ENCODE measurements around the gene CCDC3.

The CCDC3 gene

DNA sequence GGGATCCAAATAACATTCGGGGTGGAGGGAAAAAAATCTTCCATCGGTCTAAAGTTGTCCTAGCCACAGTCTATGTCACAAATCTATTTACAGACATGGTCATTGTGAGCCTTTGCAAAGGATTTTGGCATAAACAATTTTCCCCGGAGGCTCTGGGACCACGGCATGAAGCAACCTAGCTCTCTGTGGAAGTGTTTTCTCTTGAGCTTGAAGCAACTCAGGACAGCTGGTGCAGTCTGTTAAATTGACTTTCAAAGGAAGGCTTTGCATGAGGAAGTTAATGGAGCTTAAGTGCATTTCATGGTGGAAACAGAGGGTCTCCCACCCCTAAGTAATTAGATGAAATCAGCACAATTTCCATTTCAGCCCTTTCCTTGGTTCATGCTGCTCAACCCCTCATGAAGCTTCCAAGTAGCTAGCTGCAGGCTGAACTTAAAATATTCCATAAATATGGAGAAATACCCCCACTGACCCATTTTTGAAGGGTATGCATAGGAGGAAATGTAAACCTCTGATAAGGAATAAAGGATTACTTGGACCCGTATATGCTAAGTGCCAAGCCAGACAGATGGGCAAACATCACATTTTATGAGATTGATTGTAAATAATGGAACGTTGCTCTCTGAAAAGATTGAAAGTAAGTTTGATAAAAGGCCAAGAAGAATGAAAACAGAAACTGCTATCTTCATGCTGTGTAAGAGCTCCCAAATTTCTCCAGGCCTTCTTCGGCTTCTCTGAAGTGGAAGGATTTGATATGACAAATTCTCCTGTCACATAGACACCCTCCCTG, 39.9 kb downstream of the CCDC3 start:
- DNase-seq (ENCODE audit: low read depth, low spot score) = no peak

GRCh38 chr10:12960941-12961340, 40.6 kb downstream of the CCDC3 start:
- DNase-seq (ENCODE audit: low read depth, low spot score) = no peak

DNA sequence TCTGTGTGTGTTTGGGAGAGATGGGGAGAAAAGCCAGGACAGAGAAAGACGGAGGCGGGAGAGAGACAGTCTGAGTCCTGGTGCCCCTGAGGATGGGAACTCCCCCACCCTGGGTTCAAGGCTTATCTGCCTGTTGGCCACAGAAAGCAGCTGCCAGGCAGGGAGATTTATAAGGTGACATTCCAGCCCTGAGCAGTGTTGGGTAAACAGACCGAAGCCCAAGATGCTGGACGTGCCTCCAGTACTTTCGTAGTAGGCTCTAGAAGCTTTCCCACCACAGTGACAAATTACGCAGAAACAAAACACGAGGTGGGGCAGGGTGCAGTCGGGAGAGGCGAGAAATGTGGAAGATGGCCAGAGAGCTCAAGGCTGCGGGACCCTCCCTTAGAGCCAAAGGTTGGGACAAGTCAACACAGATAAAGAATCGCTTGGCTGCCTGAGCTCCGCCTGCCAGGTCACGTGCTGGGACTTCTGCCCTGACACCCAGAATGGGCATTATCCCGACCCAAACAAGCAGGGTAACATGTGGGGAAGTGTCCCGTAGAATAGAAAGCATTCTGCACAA, 41.1 kb downstream of the CCDC3 start:
- no peak for DNase-seq (ENCODE audit: low read depth, low spot score)

DNA sequence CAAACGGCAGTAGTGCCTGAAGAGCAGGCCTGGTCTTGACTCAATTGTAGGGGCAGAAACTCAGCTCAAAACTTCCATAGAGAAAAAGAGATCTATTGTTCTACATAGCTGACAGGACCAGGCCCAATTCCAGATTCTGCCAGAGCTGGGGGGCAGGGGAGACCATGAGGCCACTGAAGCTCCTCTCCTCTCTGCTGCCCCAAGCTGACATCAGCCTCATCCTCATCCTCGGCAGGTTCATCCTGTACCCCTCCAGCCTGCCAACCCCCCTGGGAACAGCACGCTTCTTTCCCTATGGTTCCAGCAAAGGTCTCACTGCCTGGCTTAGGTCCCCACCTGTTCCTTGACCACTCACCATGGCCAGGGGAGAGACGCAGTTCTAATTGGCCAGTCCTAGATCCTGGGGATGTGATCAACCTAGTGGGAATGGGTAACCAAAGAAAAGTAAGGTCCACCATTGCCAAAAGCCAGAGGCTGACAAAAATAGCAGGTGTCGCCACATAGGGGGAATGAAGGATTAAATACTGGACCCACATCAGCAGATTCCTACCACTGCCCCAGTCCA, 42.9 kb downstream of the CCDC3 start:
- no peak for DNase-seq (ENCODE audit: low read depth, low spot score)

DNA sequence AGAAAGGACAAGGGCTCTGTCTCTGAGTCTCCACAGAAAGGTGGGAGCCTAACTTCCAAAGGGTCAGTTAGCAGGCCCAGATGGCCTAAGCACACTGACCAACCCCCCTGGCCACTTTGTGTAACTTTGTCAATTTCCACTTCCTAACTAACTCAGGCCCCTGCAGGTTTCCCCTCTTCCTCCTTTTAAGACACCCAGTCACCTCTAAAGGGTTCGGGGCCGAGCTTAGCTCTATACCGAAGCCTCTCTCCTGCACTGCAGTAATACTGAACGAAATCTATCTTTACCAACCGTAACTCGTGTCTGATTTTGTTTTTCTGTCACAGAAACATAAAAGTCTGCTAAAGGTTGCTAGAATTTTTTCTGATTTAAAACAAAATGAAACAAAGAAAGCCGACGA, 44.4 kb downstream of the CCDC3 start:
- no peak for DNase-seq (ENCODE audit: low read depth, low spot score)

- DNase-seq (ENCODE audit: low read depth, low spot score) = no peak
Measured at GRCh38 chr10:12954866-12955265, 46.6 kb downstream of the CCDC3 start.

- no peak for DNase-seq (ENCODE audit: low read depth, low spot score)
Measured at GRCh38 chr10:12950583-12951128, 50.9 kb downstream of the CCDC3 start.

DNA sequence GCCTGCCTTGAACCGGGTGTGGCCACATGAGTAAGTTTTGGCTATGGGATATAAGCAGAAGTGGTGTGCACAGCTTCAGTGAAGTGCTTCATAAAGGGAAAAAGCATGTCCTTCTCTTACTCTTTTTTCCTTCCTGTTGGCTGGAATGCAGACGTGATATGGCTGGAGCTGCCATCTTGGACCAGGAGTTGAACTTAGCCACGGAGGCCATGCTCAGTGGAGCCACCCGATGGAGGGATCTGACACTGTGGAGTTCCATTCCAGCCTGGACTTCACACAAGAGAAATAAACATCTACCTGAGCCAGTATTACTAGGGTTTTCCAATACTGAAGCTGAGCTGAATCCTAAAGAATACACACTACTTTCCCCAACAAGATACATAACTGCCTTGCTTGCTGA, 52.3 kb downstream of the CCDC3 start:
- no peak for DNase-seq (ENCODE audit: low read depth, low spot score)

DNA sequence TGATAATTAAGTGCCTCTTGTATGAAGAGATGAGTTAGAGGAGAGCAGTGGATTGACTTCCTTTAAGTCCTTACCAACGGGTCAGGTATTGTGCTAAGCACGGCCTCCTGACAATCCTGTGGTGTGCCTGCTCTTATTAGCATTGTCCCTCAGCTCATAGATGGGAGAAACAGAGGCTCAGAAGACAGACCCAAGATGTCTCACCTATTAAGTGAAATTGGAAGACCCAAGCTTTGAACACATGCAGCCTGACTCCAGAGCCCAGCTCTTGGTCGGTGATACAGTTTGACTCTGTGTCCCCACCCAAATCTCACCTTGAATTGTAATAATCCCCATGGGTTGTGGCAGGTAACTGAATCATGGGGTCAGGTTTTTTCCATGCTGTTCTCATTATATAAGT, 53.8 kb downstream of the CCDC3 start:
- no peak for DNase-seq (ENCODE audit: low read depth, low spot score)

- DNase-seq (ENCODE audit: low read depth, low spot score) = no peak
Measured at GRCh38 chr10:12946372-12946771, 55.1 kb downstream of the CCDC3 start.

DNA sequence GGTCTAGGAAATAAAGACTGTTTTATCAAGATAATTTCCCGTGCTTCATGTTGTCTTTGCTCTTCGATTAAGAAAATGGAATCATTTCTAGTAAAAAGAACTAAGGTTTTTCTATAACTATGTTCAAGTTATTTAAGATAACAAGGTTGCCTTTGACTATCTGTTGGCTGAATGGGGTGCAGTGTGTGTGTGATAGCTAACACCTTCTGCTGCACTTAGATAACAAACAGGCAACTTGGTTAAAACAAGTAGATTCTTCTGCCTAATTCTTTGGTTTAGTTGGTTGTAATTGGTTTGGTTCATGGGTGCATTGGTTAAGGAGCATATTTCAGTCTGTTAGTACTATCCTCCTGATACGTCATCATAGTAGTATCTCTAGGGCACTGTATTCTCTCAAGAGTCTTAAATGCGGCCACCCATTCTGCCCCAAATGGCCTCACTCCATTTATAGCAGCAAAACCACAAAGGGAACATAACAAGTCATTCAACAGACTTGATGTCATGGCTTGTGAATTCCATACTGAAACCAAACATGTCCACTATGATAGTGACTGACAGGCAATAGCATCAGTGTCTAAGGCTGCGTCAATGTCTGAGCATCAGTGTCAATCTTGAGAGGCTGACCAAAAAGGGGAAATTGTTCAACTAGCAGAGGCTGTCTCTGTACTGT, 55.7 kb downstream of the CCDC3 start:
- DNase-seq (ENCODE audit: low read depth, low spot score) = no peak

DNA sequence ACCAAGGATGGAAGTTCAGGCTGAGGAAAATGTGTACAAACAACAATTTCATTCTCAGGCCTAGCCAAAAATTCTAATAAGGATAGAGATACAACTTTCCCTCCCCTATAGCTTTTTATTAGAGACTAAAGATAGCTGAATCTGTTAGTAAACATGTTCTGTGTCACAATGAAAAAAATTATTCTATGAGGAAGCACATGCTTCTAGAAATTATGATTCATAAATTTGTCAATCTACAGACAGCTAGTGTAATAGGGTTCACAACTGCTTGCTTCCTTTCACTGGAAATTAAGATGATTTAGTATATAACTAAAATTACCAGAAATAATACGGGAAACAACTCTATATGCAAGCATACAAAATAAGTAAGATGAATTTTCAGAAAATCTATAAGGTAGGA, 56.6 kb downstream of the CCDC3 start:
- no peak for DNase-seq (ENCODE audit: low read depth, low spot score)

GRCh38 chr10:12943425-12943824, 58.1 kb downstream of the CCDC3 start:
- no peak for DNase-seq (ENCODE audit: low read depth, low spot score)

DNA sequence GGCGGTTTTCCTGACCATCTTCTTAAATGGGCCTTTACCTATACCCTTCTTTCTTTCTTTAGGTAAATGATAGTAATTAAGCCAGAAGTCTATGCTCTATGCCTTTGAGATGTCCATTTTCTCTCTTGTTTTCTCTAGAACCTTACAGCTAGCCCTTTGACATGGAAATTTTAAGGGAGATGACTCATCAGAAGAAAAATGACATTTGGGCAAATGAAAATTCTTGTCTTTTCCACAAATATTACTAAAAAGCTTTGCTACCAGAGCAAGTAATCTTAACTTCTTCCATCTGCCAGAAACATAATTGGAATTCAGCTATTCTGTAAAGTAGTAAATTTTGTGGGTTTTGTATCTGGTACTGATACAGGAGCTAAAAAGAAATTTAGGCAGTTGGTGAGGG, 59.5 kb downstream of the CCDC3 start:
- no peak for DNase-seq (ENCODE audit: low read depth, low spot score)

GRCh38 chr10:12940791-12941190, 60.7 kb downstream of the CCDC3 start:
- DNase-seq (ENCODE audit: low read depth, low spot score) = no peak

- no peak for DNase-seq (ENCODE audit: low read depth, low spot score)
Measured at GRCh38 chr10:12938271-12938670, 63.2 kb downstream of the CCDC3 start.

- no peak for DNase-seq (ENCODE audit: low read depth, low spot score)
Measured at GRCh38 chr10:12937527-12937926, 64.0 kb downstream of the CCDC3 start.

- no peak for DNase-seq (ENCODE audit: low read depth, low spot score)
Measured at GRCh38 chr10:12934777-12935176, 66.7 kb downstream of the CCDC3 start.

DNA sequence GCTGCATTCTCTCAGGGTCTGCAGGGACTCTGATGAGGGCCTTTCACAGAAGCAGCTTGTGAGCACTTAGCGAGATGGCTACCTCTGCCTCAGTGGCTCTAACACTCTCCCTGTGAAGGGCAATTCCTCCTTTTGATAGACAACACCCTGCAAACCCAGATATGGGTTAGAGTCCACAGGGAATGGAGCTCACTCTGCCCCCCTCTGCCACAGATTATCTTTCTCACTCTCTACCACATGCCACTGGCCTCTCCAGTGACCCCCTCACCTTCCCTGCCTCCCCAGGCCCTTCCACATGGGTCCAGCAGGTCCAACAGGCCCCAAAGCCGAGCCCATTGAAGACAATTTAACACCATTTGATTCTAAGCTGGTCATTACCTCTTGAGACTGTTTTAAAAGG, 72.1 kb downstream of the CCDC3 start:
- no peak for DNase-seq (ENCODE audit: low read depth, low spot score)

DNA sequence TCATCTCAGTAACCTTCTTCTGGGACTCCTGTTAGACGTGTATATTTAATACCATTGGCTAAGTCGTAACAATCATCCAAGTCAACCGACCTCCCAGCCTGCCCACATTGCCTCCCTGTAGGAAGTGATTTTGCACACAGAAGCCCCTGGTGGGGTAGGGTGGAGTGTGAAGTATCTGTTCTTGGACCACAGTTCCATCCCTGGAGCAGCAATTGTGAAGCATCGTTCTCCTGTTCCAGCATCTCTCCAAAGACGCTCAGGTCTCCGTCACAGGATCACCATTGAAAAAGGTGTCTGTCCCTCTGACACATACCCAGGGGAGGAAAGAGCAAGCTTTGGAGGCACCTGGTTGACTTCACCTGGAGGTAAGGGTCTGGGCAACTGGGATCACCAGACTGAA, 72.9 kb downstream of the CCDC3 start:
- no peak for DNase-seq (ENCODE audit: low read depth, low spot score)

DNA sequence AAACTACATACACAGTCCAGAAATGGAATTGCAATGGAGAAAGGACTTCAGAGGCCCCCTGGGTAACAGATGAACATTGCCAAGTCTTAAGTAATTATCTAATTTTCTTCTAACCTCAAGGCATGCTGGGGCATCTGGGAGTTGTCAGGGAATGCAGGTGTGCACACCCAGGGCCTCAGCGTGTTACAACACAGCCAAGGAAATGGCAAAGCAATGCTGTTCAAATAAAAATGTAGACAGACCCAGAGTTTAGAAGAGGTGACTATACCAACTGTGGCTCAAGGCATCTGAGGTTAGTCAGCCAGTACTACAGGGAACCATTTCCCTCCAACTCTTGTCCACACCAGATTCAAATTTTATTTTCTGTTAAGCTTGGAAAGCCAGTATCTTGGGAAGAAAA, 73.6 kb downstream of the CCDC3 start:
- DNase-seq (ENCODE audit: low read depth, low spot score) = no peak

DNA sequence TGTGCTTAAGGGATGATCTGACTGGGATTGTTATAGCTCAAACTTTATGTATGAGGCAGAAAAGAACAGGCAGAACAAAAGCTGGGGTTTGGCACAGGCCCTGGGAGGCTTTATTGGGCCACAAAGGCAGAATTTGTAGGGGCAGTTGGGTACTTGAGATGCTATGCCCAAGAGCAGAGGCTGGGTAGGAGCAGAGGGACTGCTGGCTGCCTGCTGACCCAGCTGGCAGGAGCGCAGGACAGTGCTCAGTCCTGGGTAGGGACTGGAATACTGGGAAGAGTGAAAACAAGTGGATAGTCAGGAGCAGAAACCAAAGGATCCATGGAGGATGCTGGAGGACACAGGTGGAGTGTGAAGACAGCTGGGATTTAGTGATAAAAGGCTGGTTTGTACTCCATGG, 75.7 kb downstream of the CCDC3 start:
- DNase-seq (ENCODE audit: low read depth, low spot score) = no peak

GRCh38 chr10:12924911-12925310, 76.6 kb downstream of the CCDC3 start:
- DNase-seq (ENCODE audit: low read depth, low spot score) = no peak
